Thyroid gland (tissue), 4 donors: Measurements from ENCODE around the gene MID1.

ENCODE experiments used
- CTCF ChIP-seq, 6 experiments: fragments of 200-600 bp in 3 of 6; fragments of 450-650 bp in 3 of 6; sonication (generic) in 3 of 6; IDR thresholded peaks; one replicate each; pipeline ENCODE4 v1.5.1; 2016 to 2019; ENCODE audit warnings: antibody characterized with exemption in 6 of 6, mild to moderate bottlenecking in 2 of 6, inconsistent platforms in 1 of 6, moderate library complexity in 1 of 6
- POLR2A ChIP-seq, 2 donors: fragments of 450-650 bp; IDR thresholded peaks; one replicate each; pipeline ENCODE4 v1.6.1; 2017; ENCODE audit warnings: antibody characterized with exemption in 2 of 2, mild to moderate bottlenecking in 2 of 2, moderate library complexity in 1 of 2

DNA sequence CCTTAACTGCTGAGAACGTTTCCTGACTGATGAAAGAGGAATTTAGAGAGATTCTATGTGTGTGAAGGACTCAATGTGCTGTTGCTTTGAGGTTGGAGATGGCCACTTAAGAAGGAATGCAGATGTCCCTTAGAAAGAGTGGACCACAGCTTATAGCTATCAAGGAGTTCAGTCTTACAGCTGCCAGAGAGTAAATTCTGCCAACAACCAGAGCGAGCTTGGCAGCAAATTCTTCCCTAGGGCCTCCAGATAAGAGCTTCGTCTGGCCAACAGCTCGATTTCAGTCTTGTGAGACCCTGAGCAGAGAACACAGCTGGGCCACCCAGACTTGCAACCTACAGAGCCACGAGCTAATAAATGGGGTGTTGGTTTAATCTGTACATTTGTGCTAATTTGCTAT lies 21.8 kb downstream of the MID1 start:
- TF ChIP-seq POLR2A (IDR thresholded peaks at IDR 0.05) (no peak), CTCF (IDR thresholded peaks at IDR 0.05) (no peak)
